GM21528 (cell line): ENCODE measurements around the gene ARL6IP4.
"Not testable (repeated sequence)": the region's sequence is repeated elsewhere in the genome, so short reads cannot be mapped to it uniquely, and the experiment has no call there.

Experiments used
- ATAC-seq: cut with Tn5 transposase; IDR thresholded peaks from one replicate; pipeline ENCODE4 v1.9.1; 2021; ENCODE audit warnings: mild to moderate bottlenecking, moderate library complexity; ENCODE audit not compliant: unreplicated experiment, low FRiP score

Gene ARL6IP4

DNA sequence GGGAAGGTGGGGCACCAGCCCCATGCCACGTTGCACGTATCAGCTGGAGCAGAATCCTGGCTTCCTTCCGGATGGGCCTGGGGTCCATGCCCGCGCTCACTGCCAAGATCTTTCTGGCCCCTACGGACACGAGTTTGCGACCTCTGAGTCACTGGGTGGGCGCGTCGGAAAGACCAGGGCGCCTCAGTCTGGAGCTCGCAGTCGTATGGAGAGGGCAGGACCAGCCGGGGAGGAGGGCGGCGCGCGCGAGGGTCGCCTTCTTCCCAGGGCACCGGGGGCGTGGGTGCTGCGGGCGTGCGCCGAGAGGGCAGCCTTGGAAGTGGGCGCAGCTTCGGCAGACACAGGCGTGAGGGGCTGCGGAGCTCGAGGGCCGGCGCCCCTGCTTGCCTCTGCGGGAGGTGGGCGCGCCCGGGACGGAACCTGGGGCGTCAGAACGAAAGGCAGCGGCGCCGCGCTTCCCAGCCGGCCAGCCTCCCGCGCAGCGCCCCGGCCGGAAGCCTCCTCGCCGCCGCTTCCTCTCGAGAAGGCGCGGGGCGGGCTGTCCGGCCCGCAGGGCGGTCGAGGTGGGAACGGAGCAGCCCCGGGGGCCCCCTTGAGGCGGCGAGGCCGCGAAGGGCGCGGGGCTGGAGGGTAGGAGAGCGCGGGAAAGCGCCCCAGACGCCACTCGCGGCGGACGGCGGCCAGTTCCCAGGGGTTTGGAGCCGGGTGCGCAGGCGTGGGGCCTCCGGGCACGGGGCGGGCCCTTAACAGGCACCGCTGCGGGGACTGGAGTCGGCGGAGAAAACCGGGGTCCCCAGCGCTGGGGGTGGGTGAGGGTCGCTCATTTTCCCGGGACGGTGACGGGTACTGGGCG is at the start of gene ARL6IP4:
ARL6IP4 (plus strand) TSS at position 499 of the 853 bp plus-strand sequence. CDS start 459 bp downstream, outside the sequence.
- peak; percentile 45 for ATAC-seq

- ATAC-seq, result no peak
Observed at GRCh38 chr12:122932207-122932606, 48.3 kb upstream of the ARL6IP4 start.

DNA sequence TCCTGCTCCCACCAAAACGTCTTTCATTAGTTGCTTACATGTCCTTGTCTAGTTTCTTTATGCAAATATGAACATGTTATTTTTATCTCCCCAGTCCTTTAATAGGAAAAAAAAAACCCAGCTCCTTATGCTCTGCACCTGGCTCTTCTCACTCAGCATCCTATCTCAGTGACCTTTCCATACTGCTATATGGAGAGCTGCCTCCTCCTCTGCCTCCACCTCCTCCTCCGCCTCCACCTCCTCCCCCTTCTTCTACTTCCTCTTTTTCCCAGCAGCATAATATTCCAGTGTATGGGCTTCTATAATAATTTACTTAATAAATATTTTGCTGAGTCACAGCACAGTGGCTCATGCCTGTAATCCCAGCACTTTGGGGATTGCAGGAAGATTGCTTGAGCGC is 45.8 kb upstream of the ARL6IP4 start:
- no peak for ATAC-seq

DNA sequence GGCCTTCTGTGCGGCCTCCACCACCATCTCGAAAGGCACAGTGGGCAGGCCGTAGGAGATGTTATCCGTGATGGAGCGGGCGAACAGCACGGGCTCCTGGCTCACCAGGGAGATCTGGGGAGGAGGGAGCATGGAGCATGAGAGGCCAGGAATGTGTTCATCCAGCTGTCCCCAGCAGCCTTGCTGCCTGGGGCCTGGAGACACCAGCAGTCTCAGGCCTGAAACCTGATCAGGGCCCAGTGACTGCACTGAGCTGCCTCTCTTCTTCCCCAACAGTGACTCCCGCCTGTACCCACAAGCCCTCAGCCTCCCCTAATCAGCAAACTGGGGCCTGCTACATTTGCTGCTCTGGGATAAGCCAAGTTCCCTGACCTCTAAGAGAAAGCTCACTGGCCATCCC is 45.2 kb upstream of the ARL6IP4 start:
- ATAC-seq, result no peak

DNA sequence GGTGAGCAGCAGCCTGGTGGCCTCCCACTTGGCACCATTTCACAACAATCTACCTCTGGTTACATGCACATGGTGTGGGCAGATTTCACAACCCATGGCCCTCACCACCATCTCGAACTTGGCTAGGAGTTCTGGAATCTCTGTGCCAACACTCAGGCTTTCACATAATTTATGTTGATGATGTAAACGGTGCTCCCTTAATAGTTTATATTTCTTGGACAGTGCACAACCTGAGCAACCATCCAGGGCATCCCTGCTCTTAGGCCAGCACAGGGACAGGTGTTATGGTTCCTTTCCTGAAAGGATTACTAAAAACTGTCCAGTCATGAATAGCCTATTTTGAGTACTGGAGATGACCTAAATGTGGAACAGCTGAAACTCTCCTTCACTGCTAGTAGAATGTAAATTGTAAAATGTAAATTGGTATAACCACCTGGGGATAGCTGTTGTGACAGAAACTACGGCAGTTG is 42.8 kb upstream of the ARL6IP4 start:
- no peak for ATAC-seq

DNA sequence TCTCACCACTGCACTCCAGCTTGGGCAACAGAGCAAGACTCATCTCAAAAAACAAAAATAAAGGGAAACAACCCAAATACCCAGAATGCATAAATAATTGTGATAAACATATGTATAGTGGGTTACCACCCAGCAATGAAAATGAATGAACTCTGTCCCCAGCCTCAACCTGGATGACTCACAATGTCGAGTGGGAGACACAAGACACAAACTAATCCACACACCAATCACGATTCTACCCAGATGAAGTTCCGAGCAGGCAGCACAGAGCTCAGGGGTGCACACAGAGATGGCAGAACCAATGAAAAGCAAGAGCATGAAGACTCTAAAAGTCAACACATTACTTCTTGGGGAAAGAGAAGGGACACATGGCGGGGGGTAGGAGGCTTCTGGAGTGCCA is 41.4 kb upstream of the ARL6IP4 start:
- no peak for ATAC-seq

DNA sequence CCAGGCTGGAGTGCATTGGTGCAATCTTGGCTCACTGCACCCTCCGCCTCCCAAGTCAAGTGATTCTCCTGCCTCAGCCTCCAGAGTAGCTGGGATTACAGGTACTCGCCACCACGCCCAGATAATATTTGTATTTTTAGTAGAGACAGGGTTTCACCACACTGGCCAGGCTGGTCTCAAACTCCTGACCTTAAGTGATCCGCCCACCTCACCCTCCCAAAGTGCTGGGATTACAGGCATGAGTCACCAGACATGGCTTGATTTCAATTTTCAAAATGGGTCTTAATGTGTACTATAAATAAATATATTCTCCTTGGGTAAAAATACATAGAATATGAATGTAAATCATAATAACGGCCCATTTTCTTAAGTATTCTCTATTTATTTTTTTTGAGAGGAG is 39.1 kb upstream of the ARL6IP4 start:
- ATAC-seq, result not testable (repeated sequence)

DNA sequence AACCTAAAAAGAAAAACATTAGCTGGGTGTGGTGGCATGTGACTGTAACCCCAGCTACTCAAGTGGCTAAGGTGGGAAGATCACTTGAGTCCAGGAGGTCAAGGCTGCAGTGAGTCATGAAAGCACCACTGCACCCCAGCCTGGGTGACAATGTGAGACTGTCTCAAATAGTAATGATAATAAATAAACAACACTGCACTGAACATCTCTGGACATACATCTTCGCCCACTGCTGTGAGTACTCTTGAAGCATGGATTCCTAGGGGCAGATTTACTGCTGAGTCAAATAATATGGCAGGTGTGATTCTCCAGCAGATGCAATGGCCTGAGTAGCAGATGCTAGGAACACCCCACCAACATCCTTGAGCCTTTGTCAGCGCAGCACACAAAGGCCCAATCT is 37.8 kb upstream of the ARL6IP4 start:
- no peak for ATAC-seq

- ATAC-seq, result no peak
Observed at GRCh38 chr12:122943196-122943595, 37.3 kb upstream of the ARL6IP4 start.

- ATAC-seq, result no peak
Observed at GRCh38 chr12:122944605-122945592, 35.6 kb upstream of the ARL6IP4 start.

DNA sequence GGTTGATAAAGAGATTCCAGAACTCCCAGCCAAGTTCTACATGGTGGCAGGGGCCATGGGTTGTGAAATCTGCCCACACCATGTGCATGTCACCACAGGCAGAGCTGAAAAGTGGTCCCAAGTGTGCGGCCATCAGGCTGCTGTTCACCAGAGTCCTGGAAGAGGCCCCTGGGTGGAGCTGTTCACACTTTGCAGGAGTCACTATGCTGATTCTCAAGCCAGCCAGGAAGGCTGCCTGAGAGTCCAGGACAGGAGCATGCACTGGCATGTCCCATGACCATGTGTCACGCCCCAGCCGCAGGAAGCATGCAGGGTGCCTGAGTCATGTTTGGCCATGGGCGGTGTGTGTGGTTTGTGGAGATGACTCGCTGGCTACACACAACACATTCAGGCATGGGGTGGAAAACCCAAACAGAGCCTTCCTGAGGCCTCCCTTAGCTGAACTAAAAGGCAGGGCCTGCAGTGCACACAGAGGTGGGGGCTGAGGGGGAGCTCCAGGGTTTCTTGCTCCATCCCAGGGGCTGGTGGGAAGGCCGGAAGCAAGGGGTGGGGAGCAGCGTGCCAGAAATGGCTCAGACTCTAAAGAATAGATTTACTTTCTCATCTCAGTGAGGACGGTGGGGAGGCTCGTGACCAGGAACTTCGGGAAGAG is 33.7 kb upstream of the ARL6IP4 start:
- ATAC-seq, result no peak

DNA sequence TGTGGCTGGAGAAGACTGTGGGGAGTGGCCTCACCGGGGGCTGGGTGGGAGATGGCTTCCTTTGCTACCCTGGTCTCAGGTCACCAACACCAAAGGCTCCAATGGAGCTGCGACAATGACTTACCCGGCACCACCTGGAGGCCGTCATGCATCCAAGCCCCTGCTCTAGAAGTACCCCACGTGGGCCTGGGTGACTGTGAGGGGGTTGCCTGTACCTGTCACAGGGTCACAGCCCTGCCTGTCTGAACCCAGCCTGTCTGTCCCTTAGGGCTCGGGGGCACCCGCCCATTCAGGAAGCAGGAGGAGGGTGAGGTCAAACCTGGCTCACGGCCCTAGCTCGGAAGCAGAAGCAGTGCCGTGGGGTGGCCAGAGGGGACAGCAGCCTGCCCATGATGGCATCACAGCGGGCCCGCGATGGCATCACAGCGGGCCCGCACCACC is 33.1 kb upstream of the ARL6IP4 start:
- no peak for ATAC-seq

- no peak for ATAC-seq
Observed at GRCh38 chr12:122948605-122949004, 31.9 kb upstream of the ARL6IP4 start.

DNA sequence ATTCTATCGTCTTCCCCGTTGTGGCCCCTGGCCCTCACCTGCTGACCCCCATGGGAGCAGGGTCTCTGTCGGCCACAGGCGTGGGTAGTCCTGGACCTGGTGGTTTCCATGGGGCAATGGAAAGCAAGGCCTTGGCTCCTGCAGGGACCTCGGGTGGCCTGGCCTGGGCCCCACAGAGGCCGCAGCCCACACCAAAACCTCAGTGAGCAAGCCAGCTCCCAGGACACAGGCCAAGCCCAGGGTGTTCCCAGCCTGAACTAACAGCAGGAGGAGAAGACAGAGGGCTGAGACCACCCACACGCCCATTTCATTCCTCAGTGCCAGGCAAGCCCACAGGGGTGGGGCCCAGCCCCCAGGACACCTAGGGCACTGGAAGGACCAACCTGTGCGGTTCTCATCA is 31.1 kb upstream of the ARL6IP4 start:
- no peak for ATAC-seq

GRCh38 chr12:122949816-122950675 is 30.4 kb upstream of the ARL6IP4 start:
- ATAC-seq, result no peak

GRCh38 chr12:122951406-122951805 is 29.1 kb upstream of the ARL6IP4 start:
- ATAC-seq, result no peak

DNA sequence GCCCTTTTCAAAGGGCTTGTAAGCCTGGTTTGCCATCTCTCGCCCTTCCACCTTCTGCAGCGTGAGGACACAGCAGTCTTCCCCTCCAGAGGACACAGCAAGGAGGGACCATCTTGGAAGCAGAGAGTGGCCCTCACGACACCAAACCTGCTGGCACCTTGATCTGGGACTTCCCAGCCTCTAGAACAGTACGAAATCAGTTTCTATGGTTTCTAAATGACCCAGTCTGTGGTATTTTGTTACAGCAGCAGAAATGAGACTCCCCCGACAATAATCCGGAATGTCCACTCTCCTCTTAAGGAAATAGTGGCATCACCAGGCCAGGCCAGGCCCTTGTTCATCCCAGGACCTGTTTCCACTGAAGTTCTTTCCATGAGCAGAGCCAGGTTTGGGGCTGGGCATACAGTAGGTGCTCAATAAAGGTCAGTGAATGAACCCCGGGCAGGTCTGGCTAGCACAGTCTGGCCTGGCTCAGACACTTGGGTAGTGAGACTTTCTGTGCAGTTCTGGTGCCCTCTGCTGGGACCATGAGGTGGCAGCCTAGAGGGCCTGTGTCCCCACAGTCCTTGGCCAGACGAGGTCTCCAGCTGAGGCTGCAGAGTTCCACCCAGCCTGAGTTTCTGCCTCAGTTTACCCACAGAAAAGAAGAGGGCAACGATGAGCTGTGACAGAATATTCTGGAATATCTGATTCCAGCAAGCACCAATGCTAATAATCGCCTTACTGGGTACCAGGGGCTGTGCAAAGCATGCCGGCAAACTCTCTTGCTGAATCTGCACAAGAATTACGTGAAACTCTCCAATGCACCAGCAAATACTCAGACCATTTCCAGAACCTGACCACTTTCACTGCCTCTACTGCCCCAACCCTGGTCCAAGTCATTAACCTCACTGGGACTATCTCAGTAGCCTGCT is 28.2 kb upstream of the ARL6IP4 start:
- ATAC-seq, result peak; percentile 85

DNA sequence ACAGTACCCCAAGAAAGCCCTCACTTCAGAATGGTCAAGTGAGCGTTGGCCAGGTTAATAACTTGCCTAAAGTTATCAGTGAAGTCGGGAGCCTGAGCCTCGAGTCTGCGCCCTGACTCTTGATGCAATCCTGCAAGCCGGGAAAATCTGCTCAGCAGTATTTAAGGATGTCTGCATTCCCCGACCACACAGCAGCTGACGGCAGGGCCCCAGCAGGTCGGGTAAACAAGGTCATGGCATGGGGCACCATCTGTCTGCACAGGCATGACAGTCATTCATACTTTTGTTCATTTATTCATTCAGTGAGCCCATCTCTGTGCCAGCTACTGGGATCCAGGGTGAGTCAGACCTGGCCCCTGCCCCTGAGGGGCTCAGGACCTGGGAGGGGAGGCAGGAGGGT is 25.3 kb upstream of the ARL6IP4 start:
- ATAC-seq, result no peak

GRCh38 chr12:122956035-122956434 is 24.4 kb upstream of the ARL6IP4 start:
- ATAC-seq, result no peak
